Mucosa of descending colon (tissue), 3 donors: Measurements from ENCODE around the gene PSAPL1. TPM values are rescaled to one million over a fixed set of nuclear protein-coding genes. Genes with fewer than 3 reads are reported as not detected.

ENCODE experiments used
- ATAC-seq: fragments of 200-7000 bp; cut with Tn5 transposase; one replicate; pipeline ENCODE4 v1.9.1; 2020; ENCODE audit warnings: mild to moderate bottlenecking, moderate library complexity
- DNase-seq, 3 donors: peaks; one replicate each; pipeline ENCODE4 v3.0.0-alpha.2; 2020
- H3K36me3 ChIP-seq: fragments of 200-600 bp; one replicate; pipeline ENCODE4 v1.8.0; 2021; ENCODE audit warnings: low read depth, mild to moderate bottlenecking
- H3K4me1 ChIP-seq: fragments of 200-600 bp; one replicate; pipeline ENCODE4 v1.8.0; 2021; ENCODE audit warnings: low read depth, mild to moderate bottlenecking
- H3K4me3 ChIP-seq: fragments of 200-600 bp; one replicate; pipeline ENCODE4 v1.8.0; 2021; ENCODE audit warnings: mild to moderate bottlenecking
- H3K9me3 ChIP-seq: fragments of 200-600 bp; one replicate; pipeline ENCODE4 v1.8.0; 2021; ENCODE audit warnings: mild to moderate bottlenecking
- intact Hi-C, 2 donors: fragments of 100-400 bp; cut with DNase I in 1 of 2; cut with micrococcal nuclease in 1 of 2; formaldehyde crosslinking; loops; one replicate each; pipeline versions ENCODE4 v1.11.0 to v1.11.1; 2022; cut with DNase I, micrococcal nuclease
- total RNA-seq, 3 donors: library from RNA; stranded (reverse); fragmentation: NEBNext Ultra II Directional in 2 of 3; extraction: Animal tissue kit (Norgen Biotek cat#: 25700) in 2 of 3; gene quantifications; one replicate each; pipeline versions ENCODE4 v1.2.1 to v1.2.4, GENCODE V29; 2021 to 2023
- TF ChIP-seq, protein P1 (sequence below): fragments of 200-600 bp; IDR thresholded peaks from one replicate; pipeline ENCODE4 v1.8.0; 2022; ENCODE audit warnings: antibody characterized with exemption, mild to moderate bottlenecking
- donor health status: DM: no; HTN: no; CAD: no; lungs with moderate emphysema.
- donor health status: DM: no; HTN: no; CAD: no.
- donor health status: DM: no; HTN: yes; CAD: no.

PSAPL1 gene
- total RNA-seq, 3 donors from 2014 or later: not detected

DNA sequence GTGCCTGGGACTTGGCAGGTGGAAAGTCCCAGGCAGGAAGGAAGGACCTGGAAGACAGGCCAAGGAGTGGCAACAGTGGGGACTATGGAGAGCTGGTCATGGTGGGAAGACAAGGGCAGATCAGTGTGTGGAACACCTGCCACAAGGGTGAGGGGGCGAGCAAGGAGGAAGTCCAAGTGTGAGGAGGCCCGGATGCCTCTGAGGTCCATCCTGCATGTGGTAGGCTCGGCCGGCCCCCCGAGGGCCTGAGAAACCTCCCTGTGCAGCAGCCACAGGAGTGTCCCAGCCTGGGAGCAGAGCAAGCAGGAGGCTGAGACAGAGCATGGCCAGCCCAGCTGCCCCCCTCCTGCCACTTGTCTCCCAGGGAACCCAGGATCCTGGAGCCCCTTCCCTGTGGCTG is 40.5 kb upstream of the PSAPL1 start:
- ATAC-seq (no peak), DNase-seq (no peak)
- no peaks in the 10 kb centered on the region for H3K4me1 ChIP-seq
- intact Hi-C loops: no loop called here
- H3K4me3 ChIP-seq: no peak overlapping the region
- H3K9me3 ChIP-seq: no peaks in the 10 kb centered on the region
- no peaks in the 10 kb centered on the region for H3K36me3 ChIP-seq
- TF ChIP-seq, protein P1, sequence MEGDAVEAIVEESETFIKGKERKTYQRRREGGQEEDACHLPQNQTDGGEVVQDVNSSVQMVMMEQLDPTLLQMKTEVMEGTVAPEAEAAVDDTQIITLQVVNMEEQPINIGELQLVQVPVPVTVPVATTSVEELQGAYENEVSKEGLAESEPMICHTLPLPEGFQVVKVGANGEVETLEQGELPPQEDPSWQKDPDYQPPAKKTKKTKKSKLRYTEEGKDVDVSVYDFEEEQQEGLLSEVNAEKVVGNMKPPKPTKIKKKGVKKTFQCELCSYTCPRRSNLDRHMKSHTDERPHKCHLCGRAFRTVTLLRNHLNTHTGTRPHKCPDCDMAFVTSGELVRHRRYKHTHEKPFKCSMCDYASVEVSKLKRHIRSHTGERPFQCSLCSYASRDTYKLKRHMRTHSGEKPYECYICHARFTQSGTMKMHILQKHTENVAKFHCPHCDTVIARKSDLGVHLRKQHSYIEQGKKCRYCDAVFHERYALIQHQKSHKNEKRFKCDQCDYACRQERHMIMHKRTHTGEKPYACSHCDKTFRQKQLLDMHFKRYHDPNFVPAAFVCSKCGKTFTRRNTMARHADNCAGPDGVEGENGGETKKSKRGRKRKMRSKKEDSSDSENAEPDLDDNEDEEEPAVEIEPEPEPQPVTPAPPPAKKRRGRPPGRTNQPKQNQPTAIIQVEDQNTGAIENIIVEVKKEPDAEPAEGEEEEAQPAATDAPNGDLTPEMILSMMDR: no peak

DNA sequence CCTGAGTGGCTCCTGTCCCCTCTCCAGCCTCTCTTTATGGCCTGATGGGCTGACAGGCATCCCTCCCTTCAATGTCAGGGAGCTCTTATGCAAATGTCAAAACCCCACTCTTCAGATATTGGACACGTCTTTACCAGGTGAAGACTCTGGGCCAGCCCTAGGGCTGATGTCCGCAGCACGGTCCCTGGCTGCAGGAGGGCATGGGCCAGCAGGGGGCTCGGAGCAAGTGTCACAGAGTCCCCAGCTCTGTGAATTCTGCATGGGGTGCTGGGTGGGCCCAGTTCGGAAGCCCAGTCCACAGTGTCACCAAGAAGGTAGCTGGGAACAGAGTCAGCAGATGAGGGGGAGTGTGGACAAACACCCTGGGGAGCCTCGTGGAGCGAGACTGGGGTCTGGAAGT is 39.6 kb upstream of the PSAPL1 start:
- Histone ChIP-seq H3K9me3 (no peaks in the 10 kb centered on the region), H3K4me3 (no peak overlapping the region), H3K36me3 (no peaks in the 10 kb centered on the region), H3K4me1 (no peaks in the 10 kb centered on the region)
- TF ChIP-seq, protein P1: no peak
- intact Hi-C loops: no loop called here
- ATAC-seq (no peak), DNase-seq (no peak)

GRCh38 chr4:7473081-7473480 is 38.4 kb upstream of the PSAPL1 start:
- Histone ChIP-seq H3K9me3 (no peaks in the 10 kb centered on the region), H3K4me3 (no peak overlapping the region), H3K4me1 (no peaks in the 10 kb centered on the region), H3K36me3 (no peaks in the 10 kb centered on the region)
- DNase-seq (no peak), ATAC-seq (no peak)
- TF ChIP-seq, protein P1: no peak
- intact Hi-C loops: no loop called here

GRCh38 chr4:7472442-7473013 is 37.8 kb upstream of the PSAPL1 start:
- ATAC-seq (no peak), DNase-seq (no peak)
- Histone ChIP-seq H3K9me3 (no peaks in the 10 kb centered on the region), H3K4me3 (no peak overlapping the region), H3K36me3 (no peaks in the 10 kb centered on the region), H3K4me1 (no peaks in the 10 kb centered on the region)
- intact Hi-C loops: no loop called here
- TF ChIP-seq, protein P1: no peak

DNA sequence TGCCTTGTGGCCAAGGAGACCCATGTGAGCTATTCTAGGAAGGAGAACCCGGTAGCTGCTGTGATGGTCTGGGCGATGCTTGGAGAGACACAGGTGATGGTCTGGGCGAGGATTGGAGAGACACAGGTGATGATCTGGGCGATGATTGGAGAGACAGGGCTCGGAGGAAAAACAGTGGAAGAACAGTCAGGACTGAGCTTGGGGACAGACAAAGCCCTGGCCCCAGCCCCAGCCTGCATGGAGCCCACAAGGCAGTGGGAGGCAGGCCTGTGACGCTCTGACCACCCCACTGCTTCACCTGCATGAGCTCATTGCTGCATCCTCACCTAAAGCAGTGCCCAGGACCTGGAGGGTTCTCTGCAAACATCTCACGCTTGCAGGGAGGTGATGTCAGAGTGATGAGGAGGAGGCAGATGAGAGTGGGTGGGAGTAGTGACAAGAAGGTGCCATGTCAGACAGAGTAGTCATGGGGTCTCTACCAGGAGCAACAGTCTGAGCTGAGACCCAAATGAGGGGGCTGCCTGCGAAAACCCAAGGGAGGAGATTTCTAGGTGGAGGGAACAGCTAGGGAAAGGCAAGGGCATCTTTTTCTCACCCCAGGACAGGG is 35.9 kb upstream of the PSAPL1 start:
- ATAC-seq: no peak
- TF ChIP-seq, protein P1: no peak
- no peaks in the 10 kb centered on the region for H3K36me3 ChIP-seq
- intact Hi-C loops: no loop called here
- no peak for DNase-seq
- H3K4me3 ChIP-seq: no peak overlapping the region
- no peaks in the 10 kb centered on the region for H3K9me3 ChIP-seq
- H3K4me1 ChIP-seq: no peaks in the 10 kb centered on the region
